ENCODE results near the gene UPF1.

UPF1 gene

GRCh38 chr19:18857223-18857622 is 25.5 kb downstream of the UPF1 start:
- DNase-seq (ENCODE audit: low spot score): no peak

GRCh38 chr19:18858906-18859646 is 27.3 kb downstream of the UPF1 start:
- no peak for DNase-seq (ENCODE audit: low spot score)

GRCh38 chr19:18859676-18860301 is 28.0 kb downstream of the UPF1 start:
- peak; percentile 79 for DNase-seq (ENCODE audit: low spot score)

- DNase-seq (ENCODE audit: low spot score): no peak
These were observed 28.5 kb downstream of the UPF1 start for GRCh38 chr19:18860302-18860700.

- no peak for DNase-seq (ENCODE audit: low spot score)
These were observed 29.0 kb downstream of the UPF1 start for GRCh38 chr19:18860725-18861124.

GRCh38 chr19:18861235-18861634 is 29.5 kb downstream of the UPF1 start:
- no peak for DNase-seq (ENCODE audit: low spot score)

- no peak for DNase-seq (ENCODE audit: low spot score)
These were observed 30.2 kb downstream of the UPF1 start for GRCh38 chr19:18861917-18862316.

GRCh38 chr19:18862976-18863842 is 31.4 kb downstream of the UPF1 start:
- no peak for DNase-seq (ENCODE audit: low spot score)

- DNase-seq (ENCODE audit: low spot score): no peak
These were observed 32.1 kb downstream of the UPF1 start for GRCh38 chr19:18863843-18864362.

- DNase-seq (ENCODE audit: low spot score): no peak
These were observed 33.6 kb downstream of the UPF1 start for GRCh38 chr19:18865106-18865972.

GRCh38 chr19:18865973-18866799 is 34.4 kb downstream of the UPF1 start:
- DNase-seq (ENCODE audit: low spot score): peak; percentile 68

- no peak for DNase-seq (ENCODE audit: low spot score)
These were observed 35.0 kb downstream of the UPF1 start for GRCh38 chr19:18866800-18867123.

GRCh38 chr19:18867199-18867598 is 35.4 kb downstream of the UPF1 start:
- no peak for DNase-seq (ENCODE audit: low spot score)

GRCh38 chr19:18867751-18868150 is 36.0 kb downstream of the UPF1 start:
- no peak for DNase-seq (ENCODE audit: low spot score)

- no peak for DNase-seq (ENCODE audit: low spot score)
These were observed 36.7 kb downstream of the UPF1 start for GRCh38 chr19:18868380-18869022.

- no peak for DNase-seq (ENCODE audit: low spot score)
These were observed 37.4 kb downstream of the UPF1 start for GRCh38 chr19:18869023-18869618.

- DNase-seq (ENCODE audit: low spot score): no peak
These were observed 38.2 kb downstream of the UPF1 start for GRCh38 chr19:18869781-18870530.

- DNase-seq (ENCODE audit: low spot score): no peak
These were observed 38.9 kb downstream of the UPF1 start for GRCh38 chr19:18870531-18871172.

GRCh38 chr19:18871543-18871942 is 39.8 kb downstream of the UPF1 start:
- DNase-seq (ENCODE audit: low spot score): no peak
